H9 (cell line): ENCODE results near the gene FOXD1. TPM values are rescaled to one million over a fixed set of nuclear protein-coding genes. Genes with fewer than 3 reads are reported as not detected.

ENCODE experiments used
- DNase-seq: peaks from one replicate; pipeline ENCODE4 v3.0.0-alpha.2; 2017
- H2AFZ ChIP-seq: one replicate; pipeline ENCODE4 v1.6.1; 2013; ENCODE audit warnings: mild to moderate bottlenecking, low read length, control low read depth, moderate library complexity
- H2AK5ac ChIP-seq: 2 replicates; pipeline ENCODE4 v1.6.1; 2013; ENCODE audit warnings: low read length, control low read depth, mixed read lengths; ENCODE audit not compliant: insufficient read length
- H2BK120ac ChIP-seq: one replicate; pipeline ENCODE4 v1.6.1; 2013; ENCODE audit warnings: low read depth, mild to moderate bottlenecking, low read length, control low read depth, inconsistent platforms; ENCODE audit not compliant: poor library complexity, severe bottlenecking
- H2BK12ac ChIP-seq: 2 replicates; pipeline ENCODE4 v1.6.1; 2013; ENCODE audit warnings: low read length, control low read depth, mixed read lengths, low read depth; ENCODE audit not compliant: insufficient read length
- H2BK15ac ChIP-seq: 2 replicates; pipeline ENCODE4 v1.6.1; 2013; ENCODE audit warnings: low read depth, low read length, control low read depth
- H2BK20ac ChIP-seq: one replicate; pipeline ENCODE4 v1.6.1; 2013; ENCODE audit warnings: low read depth, mild to moderate bottlenecking, low read length, control low read depth, inconsistent platforms; ENCODE audit not compliant: poor library complexity, severe bottlenecking
- H2BK5ac ChIP-seq: 2 replicates; pipeline ENCODE4 v1.6.1; 2013; ENCODE audit warnings: low read length, control low read depth, mixed read lengths; ENCODE audit not compliant: insufficient read length
- H3K14ac ChIP-seq: 2 replicates; pipeline ENCODE4 v1.6.1; 2013; ENCODE audit warnings: low read length, control low read depth; ENCODE audit not compliant: insufficient read depth
- H3K18ac ChIP-seq: 2 replicates; pipeline ENCODE4 v1.6.1; 2013; ENCODE audit warnings: low read depth, mild to moderate bottlenecking, mixed read lengths, low read length, control low read depth; ENCODE audit not compliant: insufficient read length
- H3K23ac ChIP-seq: 2 replicates; pipeline ENCODE4 v1.6.1; 2013; ENCODE audit warnings: low read length, control low read depth, mixed read lengths, low read depth; ENCODE audit not compliant: insufficient read length
- H3K23me2 ChIP-seq: 2 replicates; pipeline ENCODE4 v1.6.1; 2013; ENCODE audit warnings: low read depth, mild to moderate bottlenecking, mixed read lengths, low read length, control low read depth; ENCODE audit not compliant: insufficient read length, poor library complexity, severe bottlenecking
- H3K27ac ChIP-seq: 2 replicates; pipeline ENCODE4 v1.5.1; 2013; ENCODE audit warnings: low read length, control low read depth, mixed read lengths, low read depth; ENCODE audit not compliant: insufficient read length
- H3K27me3 ChIP-seq: 2 replicates; pipeline ENCODE4 v1.6.1; 2013; ENCODE audit warnings: low read length, control low read depth, inconsistent platforms; ENCODE audit not compliant: insufficient read depth
- H3K4ac ChIP-seq: 2 replicates; pipeline ENCODE4 v1.6.1; 2013; ENCODE audit warnings: low read depth, mild to moderate bottlenecking, control low read depth, inconsistent platforms, low read length, moderate library complexity
- H3K4me1 ChIP-seq: 2 replicates; pipeline ENCODE4 v1.6.1; 2013; ENCODE audit warnings: low read length, control low read depth, inconsistent platforms; ENCODE audit not compliant: insufficient read depth
- H3K4me2 ChIP-seq: 2 replicates; pipeline ENCODE4 v1.6.1; 2013; ENCODE audit warnings: low read length, control low read depth, mixed read lengths; ENCODE audit not compliant: insufficient read length, insufficient read depth
- H3K56ac ChIP-seq: 2 replicates; pipeline ENCODE4 v1.6.1; 2013; ENCODE audit warnings: low read depth, mild to moderate bottlenecking, mixed read lengths, low read length, control low read depth; ENCODE audit not compliant: insufficient read length
- H3K79me1 ChIP-seq: 2 replicates; pipeline ENCODE4 v1.6.1; 2013; ENCODE audit warnings: low read depth, mild to moderate bottlenecking, moderate library complexity, low read length, control low read depth, inconsistent platforms; ENCODE audit not compliant: insufficient read depth, poor library complexity, severe bottlenecking
- H3K79me2 ChIP-seq: 2 replicates; pipeline ENCODE4 v1.6.1; 2013; ENCODE audit warnings: low read length, control low read depth, inconsistent platforms; ENCODE audit not compliant: insufficient read depth
- H3K9ac ChIP-seq: 2 replicates; pipeline ENCODE4 v1.6.1; 2013; ENCODE audit warnings: low read length, control low read depth, mixed read lengths; ENCODE audit not compliant: insufficient read length; ENCODE audit errors: extremely low read depth
- H3K9me3 ChIP-seq: one replicate; pipeline ENCODE4 v1.6.1; 2013; ENCODE audit warnings: low read depth, low read length, inconsistent platforms; ENCODE audit not compliant: control insufficient read depth
- H3T11ph ChIP-seq: one replicate; pipeline ENCODE4 v1.6.1; 2013; ENCODE audit warnings: mild to moderate bottlenecking, low read length, control low read depth, inconsistent platforms
- H4K20me1 ChIP-seq: one replicate; pipeline ENCODE4 v1.6.1; 2013; ENCODE audit not compliant: control insufficient read depth, insufficient read length, insufficient read depth
- H4K5ac ChIP-seq: 2 replicates; pipeline ENCODE4 v1.6.1; 2013; ENCODE audit warnings: low read depth, mild to moderate bottlenecking, mixed read lengths, low read length, control low read depth; ENCODE audit not compliant: insufficient read length
- H4K8ac ChIP-seq: replicated peaks from 2 replicates; pipeline ENCODE4 v1.6.1; 2013; ENCODE audit warnings: low read length, control low read depth, mixed read lengths, low read depth; ENCODE audit not compliant: insufficient read length
- H4K91ac ChIP-seq: 2 replicates; pipeline ENCODE4 v1.6.1; 2013; ENCODE audit warnings: low read depth, mild to moderate bottlenecking, moderate library complexity, mixed read lengths, low read length, control low read depth; ENCODE audit not compliant: insufficient read length
- H3K27ac Mint-ChIP-seq, 3 experiments: 2 replicates in 2 of 3; 3 replicates in 1 of 3; pipeline ENCODE4 v1.8.0; 2020 to 2021; ENCODE audit warnings: mixed read lengths in 3 of 3, mild to moderate bottlenecking in 1 of 3, moderate library complexity in 1 of 3
- H3K27me3 Mint-ChIP-seq: 2 replicates; pipeline ENCODE4 v1.8.0; 2021; ENCODE audit warnings: low read depth, mild to moderate bottlenecking, moderate library complexity, mixed read lengths
- H3K36me3 Mint-ChIP-seq, 3 experiments: 2 replicates in 2 of 3; 3 replicates in 1 of 3; pipeline ENCODE4 v1.8.0; 2020 to 2021; ENCODE audit warnings: low read depth in 3 of 3, mixed read lengths in 3 of 3; ENCODE audit not compliant: insufficient read depth in 1 of 3
- H3K4me1 Mint-ChIP-seq, 2 experiments: 2 replicates each; pipeline ENCODE4 v1.8.0; 2020; ENCODE audit warnings: mixed read lengths in 2 of 2
- H3K4me3 Mint-ChIP-seq, 2 experiments: 2 replicates in 1 of 2; 3 replicates in 1 of 2; pipeline ENCODE4 v1.8.0; 2020 to 2021; ENCODE audit warnings: mild to moderate bottlenecking in 2 of 2, mixed read lengths in 2 of 2, moderate library complexity in 1 of 2
- H3K9me3 Mint-ChIP-seq, 2 experiments: 2 replicates in 1 of 2; 3 replicates in 1 of 2; pipeline ENCODE4 v1.8.0; 2020; ENCODE audit warnings: mild to moderate bottlenecking in 2 of 2, mixed read lengths in 2 of 2, moderate library complexity in 1 of 2
- CTCF ChIP-seq: fragments of 200-600 bp; sonication (generic); conservative IDR thresholded peaks from 3 replicates; pipeline ENCODE4 v1.8.0; 2021; ENCODE audit warnings: antibody characterized with exemption, mild to moderate bottlenecking
- WGBS: extraction: QIAGEN DNeasy Blood & Tissue Kit; methylation state at CpG from one replicate; pipeline ENCODE4 v1.1.7; 2013; ENCODE audit warnings: missing lambda C conversion rate, low lambda C conversion rate, mixed read lengths; ENCODE audit not compliant: insufficient read length; ENCODE audit errors: extremely low coverage; 5-methylcytosine and 5-hydroxymethylcytosine counted together
- total RNA-seq: library from RNA; stranded (reverse); gene quantifications from 2 replicates; pipeline ENCODE4 v1.2.1, GENCODE V29; 2021

Gene FOXD1
- total RNA-seq, 1 experiment from 2014 or later: 0.20 TPM

- Histone ChIP-seq H3K79me1 (no peaks in the 10 kb centered on the region), H3K79me2 (no peaks in the 10 kb centered on the region; the same call in 1 of the 2 replicates), H4K8ac (no peak overlapping the region), H3K9ac (no peak overlapping the region), H2BK20ac (no peak overlapping the region), H2AFZ (no peak overlapping the region), H3K4me2 (no peak overlapping the region), H3K27ac (no peak overlapping the region), H4K5ac (no peak overlapping the region), H3T11ph (no peak overlapping the region), H3K14ac (no peak overlapping the region), H4K91ac (no peak overlapping the region), H2BK120ac (no peak overlapping the region), H3K18ac (no peak overlapping the region), H2BK5ac (no peak overlapping the region), H3K4me1 (peaks cover 6% of the 10 kb centered on the region), H3K9me3 (peaks cover 4% of the 10 kb centered on the region), H2AK5ac (no peak overlapping the region), H2BK15ac (no peak overlapping the region), H2BK12ac (no peak overlapping the region), H3K23me2 (peaks cover 16% of the 10 kb centered on the region), H4K20me1 (no peaks in the 10 kb centered on the region), H3K56ac (no peak overlapping the region), H3K27me3 (peaks cover 26% of the 10 kb centered on the region), H3K4ac (no peak overlapping the region), H3K23ac (no peak overlapping the region)
- Mint-ChIP-seq H3K9me3 (peaks cover 3 to 8% of the 10 kb centered on the region in 2 experiments; a peak in 4 of 5 replicates), H3K4me3 (no peak overlapping the region), H3K4me1 (peaks cover 23 to 24% of the 10 kb centered on the region in 2 experiments), H3K27me3 (peaks cover 72% of the 10 kb centered on the region), H3K36me3 (no peaks in the 10 kb centered on the region), H3K27ac (no peak overlapping the region)
- TF ChIP-seq CTCF: no peak
- WGBS: no CpG with 5 or more reads among the region's 5 CpGs
- no peak for DNase-seq
Measured at GRCh38 chr5:73415617-73416016, 33.0 kb downstream of the FOXD1 start.
